HEK293 (cell line): Measurements from ENCODE around the gene PEAK3.

Source experiments
- CTCF ChIA-PET: fragments of 350-600 bp; formaldehyde crosslinking; extraction: SDS; loops from one replicate; lab custom pipeline; 2021; ENCODE audit warnings: antibody characterized with exemption; lab: Yijun Ruan, JAX
- POLR2A ChIA-PET: fragments of 300-600 bp; formaldehyde crosslinking; extraction: SDS; loops from one replicate; lab custom pipeline; 2020; ENCODE audit warnings: antibody characterized with exemption, inconsistent platforms; lab: Yijun Ruan, JAX
- H3K27ac ChIP-seq: fragments of 200-500 bp; sonication (Bioruptor generic); 2 replicates; pipeline ENCODE4 v1.5.1; 2014; ENCODE audit warnings: low read depth, low read length, control low read depth, inconsistent platforms; ENCODE audit errors: extremely low read depth
- H3K36me3 ChIP-seq, 2 experiments: fragments of 200-500 bp in 1 of 2; sonication (Bioruptor generic) in 1 of 2; 1 replicate in 1 of 2; 2 replicates in 1 of 2; pipeline ENCODE4 v1.5.1; 2014 to 2017; ENCODE audit warnings: inconsistent platforms in 2 of 2, low read length in 2 of 2; ENCODE audit not compliant: control insufficient read depth in 2 of 2, insufficient read depth in 1 of 2
- H3K4me1 ChIP-seq: fragments of 200-500 bp; sonication (Bioruptor generic); 2 replicates; pipeline ENCODE4 v1.5.1; 2014; ENCODE audit warnings: mild to moderate bottlenecking, low read length, inconsistent platforms; ENCODE audit not compliant: control insufficient read depth, insufficient read depth
- H3K4me3 ChIP-seq: 2 replicates; pipeline ENCODE4 v1.5.1; 2011; ENCODE audit warnings: low read depth, mild to moderate bottlenecking, control low read depth, low read length, moderate library complexity
- H3K9me3 ChIP-seq: fragments of 200-500 bp; sonication (Bioruptor generic); 2 replicates; pipeline ENCODE4 v1.5.1; 2014; ENCODE audit warnings: low read depth, low read length, inconsistent platforms; ENCODE audit not compliant: control insufficient read depth, insufficient read depth
- BCL11A ChIP-seq: fragments of 450-650 bp; formaldehyde crosslinking; IDR thresholded peaks from 2 replicates; pipeline ENCODE4 v1.5.1; 2016; ENCODE audit warnings: low read depth, missing biosample characterization, missing genetic modification characterization
- GLIS2 ChIP-seq: fragments of 450-650 bp; formaldehyde crosslinking; IDR thresholded peaks from 2 replicates; pipeline ENCODE4 v1.5.1; 2016; ENCODE audit warnings: missing biosample characterization, missing genetic modification characterization
- KLF8 ChIP-seq: fragments of 450-650 bp; formaldehyde crosslinking; IDR thresholded peaks from 2 replicates; pipeline ENCODE4 v1.5.1; 2016; ENCODE audit warnings: missing biosample characterization, missing genetic modification characterization
- PATZ1 ChIP-seq: fragments of 450-650 bp; formaldehyde crosslinking; IDR thresholded peaks from 2 replicates; pipeline ENCODE4 v1.5.1; 2016; ENCODE audit warnings: missing biosample characterization, missing genetic modification characterization
- SALL2 ChIP-seq: fragments of 450-650 bp; formaldehyde crosslinking; IDR thresholded peaks from 2 replicates; pipeline ENCODE4 v1.5.0; 2017; ENCODE audit warnings: missing biosample characterization, mild to moderate bottlenecking, missing genetic modification characterization, borderline replicate concordance
- ZFHX2 ChIP-seq: fragments of 450-650 bp; formaldehyde crosslinking; conservative IDR thresholded peaks from 2 replicates; pipeline ENCODE4 v1.5.1; 2016; ENCODE audit warnings: missing biosample characterization, missing genetic modification characterization
- ZNF335 ChIP-seq: fragments of 450-650 bp; formaldehyde crosslinking; conservative IDR thresholded peaks from 2 replicates; pipeline ENCODE4 v1.5.1; 2016; ENCODE audit warnings: missing biosample characterization, missing genetic modification characterization
- ZNF394 ChIP-seq: fragments of 450-650 bp; formaldehyde crosslinking; IDR thresholded peaks from 2 replicates; pipeline ENCODE4 v1.5.1; 2016; ENCODE audit warnings: missing biosample characterization, missing genetic modification characterization, mild to moderate bottlenecking, moderate library complexity, borderline replicate concordance
- ZNF654 ChIP-seq: fragments of 450-650 bp; formaldehyde crosslinking; IDR thresholded peaks from 2 replicates; pipeline ENCODE4 v1.5.1; 2016; ENCODE audit warnings: low read depth, missing biosample characterization, missing genetic modification characterization
- ZNF76 ChIP-seq: fragments of 450-650 bp; formaldehyde crosslinking; IDR thresholded peaks from 2 replicates; pipeline ENCODE4; 2016; ENCODE audit warnings: low read depth, missing biosample characterization, missing genetic modification characterization, borderline replicate concordance
- ZNF837 ChIP-seq: fragments of 450-650 bp; formaldehyde crosslinking; IDR thresholded peaks from 2 replicates; pipeline ENCODE4 v1.5.1; 2016; ENCODE audit warnings: missing biosample characterization, missing genetic modification characterization
- ZSCAN5A ChIP-seq: fragments of 450-650 bp; formaldehyde crosslinking; IDR thresholded peaks from 2 replicates; pipeline ENCODE4 v1.5.1; 2016; ENCODE audit warnings: missing biosample characterization, missing genetic modification characterization
- TF ChIP-seq, protein P1 (sequence below): fragments of 450-650 bp; formaldehyde crosslinking; IDR thresholded peaks from 2 replicates; pipeline ENCODE4 v1.5.1; 2016; ENCODE audit warnings: missing biosample characterization, missing genetic modification characterization
- TF ChIP-seq, protein P2 (sequence below): fragments of 450-650 bp; formaldehyde crosslinking; IDR thresholded peaks from 2 replicates; pipeline ENCODE4 v1.5.1; 2016; ENCODE audit warnings: missing biosample characterization, missing genetic modification characterization
- TF ChIP-seq, protein P3 (sequence below): fragments of 450-650 bp; formaldehyde crosslinking; IDR thresholded peaks from 2 replicates; pipeline ENCODE4 v1.5.1; 2017; ENCODE audit warnings: missing biosample characterization, missing genetic modification characterization
- TF ChIP-seq, protein P4 (sequence below): fragments of 450-650 bp; formaldehyde crosslinking; IDR thresholded peaks from 2 replicates; pipeline ENCODE4 v1.5.1; 2017; ENCODE audit warnings: missing biosample characterization, missing genetic modification characterization
- TF ChIP-seq, protein P5 (sequence below): sonication (generic); formaldehyde crosslinking; IDR thresholded peaks from 2 replicates; pipeline ENCODE4 v1.8.1; 2022; ENCODE audit warnings: mild to moderate bottlenecking, moderate library complexity, missing genetic modification reagents

Gene PEAK3

GRCh38 chr19:2271234-2272103, 10.5 kb downstream of the PEAK3 start (continued):
- TF ChIP-seq, protein P1, sequence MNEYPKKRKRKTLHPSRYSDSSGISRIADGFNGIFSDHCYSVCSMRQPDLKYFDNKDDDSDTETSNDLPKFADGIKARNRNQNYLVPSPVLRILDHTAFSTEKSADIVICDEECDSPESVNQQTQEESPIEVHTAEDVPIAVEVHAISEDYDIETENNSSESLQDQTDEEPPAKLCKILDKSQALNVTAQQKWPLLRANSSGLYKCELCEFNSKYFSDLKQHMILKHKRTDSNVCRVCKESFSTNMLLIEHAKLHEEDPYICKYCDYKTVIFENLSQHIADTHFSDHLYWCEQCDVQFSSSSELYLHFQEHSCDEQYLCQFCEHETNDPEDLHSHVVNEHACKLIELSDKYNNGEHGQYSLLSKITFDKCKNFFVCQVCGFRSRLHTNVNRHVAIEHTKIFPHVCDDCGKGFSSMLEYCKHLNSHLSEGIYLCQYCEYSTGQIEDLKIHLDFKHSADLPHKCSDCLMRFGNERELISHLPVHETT (tag by site-specific recombination), result peak; percentile 19; the same call in 1 of the 2 replicates
- TF ChIP-seq, protein P2, sequence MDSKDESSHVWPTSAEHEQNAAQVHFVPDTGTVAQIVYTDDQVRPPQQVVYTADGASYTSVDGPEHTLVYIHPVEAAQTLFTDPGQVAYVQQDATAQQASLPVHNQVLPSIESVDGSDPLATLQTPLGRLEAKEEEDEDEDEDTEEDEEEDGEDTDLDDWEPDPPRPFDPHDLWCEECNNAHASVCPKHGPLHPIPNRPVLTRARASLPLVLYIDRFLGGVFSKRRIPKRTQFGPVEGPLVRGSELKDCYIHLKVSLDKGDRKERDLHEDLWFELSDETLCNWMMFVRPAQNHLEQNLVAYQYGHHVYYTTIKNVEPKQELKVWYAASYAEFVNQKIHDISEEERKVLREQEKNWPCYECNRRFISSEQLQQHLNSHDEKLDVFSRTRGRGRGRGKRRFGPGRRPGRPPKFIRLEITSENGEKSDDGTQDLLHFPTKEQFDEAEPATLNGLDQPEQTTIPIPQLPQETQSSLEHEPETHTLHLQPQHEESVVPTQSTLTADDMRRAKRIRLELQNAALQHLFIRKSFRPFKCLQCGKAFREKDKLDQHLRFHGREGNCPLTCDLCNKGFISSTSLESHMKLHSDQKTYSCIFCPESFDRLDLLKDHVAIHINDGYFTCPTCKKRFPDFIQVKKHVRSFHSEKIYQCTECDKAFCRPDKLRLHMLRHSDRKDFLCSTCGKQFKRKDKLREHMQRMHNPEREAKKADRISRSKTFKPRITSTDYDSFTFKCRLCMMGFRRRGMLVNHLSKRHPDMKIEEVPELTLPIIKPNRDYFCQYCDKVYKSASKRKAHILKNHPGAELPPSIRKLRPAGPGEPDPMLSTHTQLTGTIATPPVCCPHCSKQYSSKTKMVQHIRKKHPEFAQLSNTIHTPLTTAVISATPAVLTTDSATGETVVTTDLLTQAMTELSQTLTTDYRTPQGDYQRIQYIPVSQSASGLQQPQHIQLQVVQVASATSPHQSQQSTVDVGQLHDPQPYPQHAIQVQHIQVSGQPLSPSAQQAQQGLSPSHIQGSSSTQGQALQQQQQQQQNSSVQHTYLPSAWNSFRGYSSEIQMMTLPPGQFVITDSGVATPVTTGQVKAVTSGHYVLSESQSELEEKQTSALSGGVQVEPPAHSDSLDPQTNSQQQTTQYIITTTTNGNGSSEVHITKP, result no peak; the same call in 1 of the 2 replicates
- TF ChIP-seq ZFHX2 (tag by site-specific recombination) (no peak; the same call in 1 of the 2 replicates), ZNF76 (no peak)

GRCh38 chr19:2270423-2271233, 11.3 kb downstream of the PEAK3 start:
- Histone ChIP-seq H3K4me3 (peak overlapping the region; percentile 99), H3K9me3 (no peaks in the 10 kb centered on the region), H3K4me1 (0 out of 2 replicates have a peak, but pooled peaks cover 5% of the 10 kb centered on the region), H3K36me3 (peaks cover 6 to 32% of the 10 kb centered on the region in 2 experiments; a peak in 2 of 3 replicates), H3K27ac (peak overlapping the region; percentile 98)
- ChIA-PET POLR2A (interaction anchor here (1.1 to 3.4 kb wide), 3 partner anchors 32 to 206 kb away, joined by 3 to 18 read pairs (median 4); partner anchors contain the start of genes GADD45B, LSM7 and SPPL2B), CTCF (interaction anchor here (0.5 to 1.0 kb wide), 5 partner anchors 9 to 425 kb away, joined by 3 to 5 read pairs (median 3); no protein-coding TSS in a partner anchor)
- TF ChIP-seq, protein P3, sequence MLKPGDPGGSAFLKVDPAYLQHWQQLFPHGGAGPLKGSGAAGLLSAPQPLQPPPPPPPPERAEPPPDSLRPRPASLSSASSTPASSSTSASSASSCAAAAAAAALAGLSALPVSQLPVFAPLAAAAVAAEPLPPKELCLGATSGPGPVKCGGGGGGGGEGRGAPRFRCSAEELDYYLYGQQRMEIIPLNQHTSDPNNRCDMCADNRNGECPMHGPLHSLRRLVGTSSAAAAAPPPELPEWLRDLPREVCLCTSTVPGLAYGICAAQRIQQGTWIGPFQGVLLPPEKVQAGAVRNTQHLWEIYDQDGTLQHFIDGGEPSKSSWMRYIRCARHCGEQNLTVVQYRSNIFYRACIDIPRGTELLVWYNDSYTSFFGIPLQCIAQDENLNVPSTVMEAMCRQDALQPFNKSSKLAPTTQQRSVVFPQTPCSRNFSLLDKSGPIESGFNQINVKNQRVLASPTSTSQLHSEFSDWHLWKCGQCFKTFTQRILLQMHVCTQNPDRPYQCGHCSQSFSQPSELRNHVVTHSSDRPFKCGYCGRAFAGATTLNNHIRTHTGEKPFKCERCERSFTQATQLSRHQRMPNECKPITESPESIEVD (tag by site-specific recombination), result no peak
- TF ChIP-seq ZNF837 (no peak), ZNF394 (tag by site-specific recombination) (no peak), ZNF654 (tag by site-specific recombination) (no peak), PATZ1 (peak; percentile 87), ZNF335 (tag by site-specific recombination) (peak; percentile 68), SALL2 (no peak), BCL11A (peak; percentile 71), ZSCAN5A (tag by site-specific recombination) (no peak), GLIS2 (tag by site-specific recombination) (peak; percentile 75; the same call in 1 of the 2 replicates), KLF8 (tag by site-specific recombination) (peak; percentile 96)
- TF ChIP-seq, protein P4, sequence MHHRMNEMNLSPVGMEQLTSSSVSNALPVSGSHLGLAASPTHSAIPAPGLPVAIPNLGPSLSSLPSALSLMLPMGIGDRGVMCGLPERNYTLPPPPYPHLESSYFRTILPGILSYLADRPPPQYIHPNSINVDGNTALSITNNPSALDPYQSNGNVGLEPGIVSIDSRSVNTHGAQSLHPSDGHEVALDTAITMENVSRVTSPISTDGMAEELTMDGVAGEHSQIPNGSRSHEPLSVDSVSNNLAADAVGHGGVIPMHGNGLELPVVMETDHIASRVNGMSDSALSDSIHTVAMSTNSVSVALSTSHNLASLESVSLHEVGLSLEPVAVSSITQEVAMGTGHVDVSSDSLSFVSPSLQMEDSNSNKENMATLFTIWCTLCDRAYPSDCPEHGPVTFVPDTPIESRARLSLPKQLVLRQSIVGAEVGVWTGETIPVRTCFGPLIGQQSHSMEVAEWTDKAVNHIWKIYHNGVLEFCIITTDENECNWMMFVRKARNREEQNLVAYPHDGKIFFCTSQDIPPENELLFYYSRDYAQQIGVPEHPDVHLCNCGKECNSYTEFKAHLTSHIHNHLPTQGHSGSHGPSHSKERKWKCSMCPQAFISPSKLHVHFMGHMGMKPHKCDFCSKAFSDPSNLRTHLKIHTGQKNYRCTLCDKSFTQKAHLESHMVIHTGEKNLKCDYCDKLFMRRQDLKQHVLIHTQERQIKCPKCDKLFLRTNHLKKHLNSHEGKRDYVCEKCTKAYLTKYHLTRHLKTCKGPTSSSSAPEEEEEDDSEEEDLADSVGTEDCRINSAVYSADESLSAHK (tag by site-specific recombination), result peak; percentile 11; the same call in 1 of the 2 replicates
- TF ChIP-seq, protein P5, sequence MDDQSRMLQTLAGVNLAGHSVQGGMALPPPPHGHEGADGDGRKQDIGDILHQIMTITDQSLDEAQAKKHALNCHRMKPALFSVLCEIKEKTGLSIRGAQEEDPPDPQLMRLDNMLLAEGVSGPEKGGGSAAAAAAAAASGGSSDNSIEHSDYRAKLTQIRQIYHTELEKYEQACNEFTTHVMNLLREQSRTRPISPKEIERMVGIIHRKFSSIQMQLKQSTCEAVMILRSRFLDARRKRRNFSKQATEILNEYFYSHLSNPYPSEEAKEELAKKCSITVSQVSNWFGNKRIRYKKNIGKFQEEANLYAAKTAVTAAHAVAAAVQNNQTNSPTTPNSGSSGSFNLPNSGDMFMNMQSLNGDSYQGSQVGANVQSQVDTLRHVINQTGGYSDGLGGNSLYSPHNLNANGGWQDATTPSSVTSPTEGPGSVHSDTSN (CRISPR knock-in tag), result 0 out of 2 replicates have a peak, but pooled peaks have one; percentile 48
